Liver (tissue), 9 donors: ENCODE results near the gene NTPCR. TPM values are rescaled to one million over a fixed set of nuclear protein-coding genes. Genes with fewer than 3 reads are reported as not detected.

Experiments used
- DNase-seq: peaks from one replicate; pipeline ENCODE4 v3.0.0-alpha.2; 2017; ENCODE audit warnings: low spot score
- H3K27ac ChIP-seq, 2 donors: one replicate each; pipeline ENCODE4 v1.7.0; 2013; ENCODE audit warnings: inconsistent platforms in 2 of 2, low read length in 2 of 2, control low read depth in 1 of 2, low read depth in 1 of 2, mild to moderate bottlenecking in 1 of 2
- H3K27me3 ChIP-seq, 4 donors: one replicate each; pipeline versions ENCODE4 v1.6.1 to v1.7.0; 2013; ENCODE audit warnings: low read length in 3 of 4, inconsistent platforms in 1 of 4, mild to moderate bottlenecking in 1 of 4, moderate library complexity in 1 of 4; ENCODE audit not compliant: control insufficient read depth in 4 of 4, insufficient read depth in 4 of 4
- H3K36me3 ChIP-seq, 4 donors: one replicate each; pipeline versions ENCODE4 v1.6.1 to v1.7.0; 2013; ENCODE audit warnings: low read length in 3 of 4, mild to moderate bottlenecking in 3 of 4, low read depth in 1 of 4, moderate library complexity in 1 of 4; ENCODE audit not compliant: control insufficient read depth in 4 of 4, insufficient read depth in 3 of 4
- H3K4me1 ChIP-seq, 4 donors: one replicate each; pipeline versions ENCODE4 v1.6.1 to v1.7.0; 2013; ENCODE audit warnings: low read length in 3 of 4, mild to moderate bottlenecking in 3 of 4, moderate library complexity in 1 of 4; ENCODE audit not compliant: control insufficient read depth in 4 of 4, insufficient read depth in 4 of 4
- H3K4me3 ChIP-seq, 3 donors: one replicate each; pipeline versions ENCODE4 v1.6.1 to v1.7.0; 2013; ENCODE audit warnings: low read length in 3 of 3, control low read depth in 1 of 3, low read depth in 1 of 3, mild to moderate bottlenecking in 1 of 3
- H3K9ac ChIP-seq, 2 donors: one replicate each; pipeline ENCODE4 v1.7.0; 2013; ENCODE audit warnings: low read length in 2 of 2, mild to moderate bottlenecking in 2 of 2, moderate library complexity in 2 of 2, control low read depth in 1 of 2, low read depth in 1 of 2
- H3K9me3 ChIP-seq, 4 donors: one replicate each; pipeline versions ENCODE4 v1.6.1 to v1.7.0; 2013; ENCODE audit warnings: low read length in 3 of 4; ENCODE audit not compliant: control insufficient read depth in 4 of 4
- EGR1 ChIP-seq, 2 donors: IDR thresholded peaks; 2 replicates each; pipeline ENCODE4 v1.6.1; 2016 to 2018; ENCODE audit warnings: antibody characterized with exemption in 2 of 2, low read depth in 2 of 2
- FOXA1 ChIP-seq: IDR thresholded peaks from 2 replicates; pipeline ENCODE4 v1.6.1; 2016; ENCODE audit warnings: antibody characterized with exemption
- FOXA2 ChIP-seq: IDR thresholded peaks from 2 replicates; pipeline ENCODE4 v1.6.1; 2016; ENCODE audit warnings: antibody characterized with exemption
- GABPA ChIP-seq, 2 donors: IDR thresholded peaks in 1 of 2; conservative IDR thresholded peaks in 1 of 2; 2 replicates each; pipeline ENCODE4 v1.6.1; 2016; ENCODE audit warnings: antibody characterized with exemption in 2 of 2, mild to moderate bottlenecking in 1 of 2, moderate library complexity in 1 of 2
- HNF4A ChIP-seq, 2 donors: conservative IDR thresholded peaks; 2 replicates each; pipeline ENCODE4 v1.6.1; 2016; ENCODE audit warnings: antibody characterized with exemption in 2 of 2, mild to moderate bottlenecking in 2 of 2
- HNF4G ChIP-seq: IDR thresholded peaks from 2 replicates; pipeline ENCODE4 v1.6.1; 2016; ENCODE audit warnings: antibody characterized with exemption
- JUND ChIP-seq, 2 donors: IDR thresholded peaks; 2 replicates each; pipeline ENCODE4 v1.6.1; 2016; ENCODE audit warnings: antibody characterized with exemption in 2 of 2
- NR2F2 ChIP-seq: IDR thresholded peaks from 2 replicates; pipeline ENCODE4 v1.6.1; 2016; ENCODE audit warnings: antibody characterized with exemption
- RAD21 ChIP-seq, 2 donors: IDR thresholded peaks; 2 replicates each; pipeline ENCODE4 v1.6.1; 2016; ENCODE audit warnings: antibody characterized with exemption in 2 of 2, mild to moderate bottlenecking in 2 of 2
- RXRA ChIP-seq, 2 donors: IDR thresholded peaks; 2 replicates each; pipeline ENCODE4 v1.6.1; 2017 to 2018; ENCODE audit warnings: antibody characterized with exemption in 2 of 2, mild to moderate bottlenecking in 1 of 2
- SP1 ChIP-seq: IDR thresholded peaks from 2 replicates; pipeline ENCODE4 v1.6.1; 2018; ENCODE audit warnings: antibody characterized with exemption, mild to moderate bottlenecking
- TAF1 ChIP-seq: conservative IDR thresholded peaks from 2 replicates; pipeline ENCODE4 v1.6.1; 2016; ENCODE audit warnings: antibody characterized with exemption, mild to moderate bottlenecking
- YY1 ChIP-seq: IDR thresholded peaks from 2 replicates; pipeline ENCODE4 v1.6.1; 2016; ENCODE audit warnings: antibody characterized with exemption, mild to moderate bottlenecking
- WGBS: extraction: QIAGEN DNeasy Blood & Tissue Kit; methylation state at CpG from one replicate; pipeline ENCODE4 v1.1.7; 2013; 5-methylcytosine and 5-hydroxymethylcytosine counted together
- polyA plus RNA-seq, 2 donors: library from polyadenylated mRNA; stranded (reverse) in 1 of 2; unstranded in 1 of 2; fragments of 200-250 nt in 1 of 2; fragments of >200 nt in 1 of 2; fragmentation: Nextera tagmentation in 1 of 2; extraction: Ambion mirVana in 1 of 2; gene quantifications; one replicate each; pipeline versions ENCODE4 v1.2.1 to v1.2.3, GENCODE V29; 2013 to 2015
- total RNA-seq, 2 donors: library from RNA; depleted of rRNA; stranded (reverse); fragments of >200 nt; gene quantifications; one replicate each; pipeline ENCODE4 v1.2.3, GENCODE V29; 2014
- TF ChIP-seq, protein P1 (sequence below): IDR thresholded peaks from 2 replicates; pipeline ENCODE4 v1.6.1; 2016; ENCODE audit warnings: antibody characterized with exemption, mild to moderate bottlenecking
- TF ChIP-seq, protein P2 (sequence below): IDR thresholded peaks from 2 replicates; pipeline ENCODE4 v1.6.1; 2016; ENCODE audit warnings: antibody characterized with exemption
- TF ChIP-seq, protein P3 (sequence below): IDR thresholded peaks from 2 replicates; pipeline ENCODE4 v1.6.1; 2016; ENCODE audit warnings: antibody characterized with exemption
- TF ChIP-seq, protein P4 (sequence below): IDR thresholded peaks from 2 replicates; pipeline ENCODE4 v1.6.1; 2016; ENCODE audit warnings: antibody characterized with exemption
- TF ChIP-seq, protein P5 (sequence below): fragments of 150-350 bp; IDR thresholded peaks from 2 replicates; pipeline ENCODE4 v1.5.1; 2017; ENCODE audit warnings: improper control_type of control experiment, low read depth, low read length; ENCODE audit not compliant: missing input control
- donor health status: healthy.
- donor health status: healthy.
- donor health status: healthy.
- donor health status: healthy.
- donor health status: healthy.

The NTPCR gene
- total and polyA plus RNA-seq, 4 donors: 7.2 to 37.2 (median 19.2) TPM

DNA sequence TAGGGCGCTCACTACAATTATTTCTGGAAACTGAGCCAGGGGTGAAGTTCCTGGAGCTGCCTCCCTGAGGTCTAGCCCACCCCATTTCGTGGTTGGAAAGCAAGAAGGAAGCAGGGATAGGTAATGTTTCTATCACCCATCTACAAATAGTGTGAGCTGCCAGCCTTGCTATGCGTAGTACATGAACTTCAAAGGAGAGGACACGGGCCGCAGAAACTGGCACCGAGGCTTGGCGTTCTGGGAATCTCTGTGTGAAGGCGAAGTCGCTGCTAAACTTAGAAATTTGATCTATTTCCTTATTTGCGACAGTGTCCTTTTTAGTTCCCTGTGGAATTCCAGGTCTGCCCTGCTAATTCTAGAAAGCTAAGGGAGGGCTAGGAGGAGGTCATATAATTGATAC is 49.6 kb upstream of the NTPCR start:
- Histone ChIP-seq H3K27ac (no peak overlapping the region), H3K4me1 (no peaks in the 10 kb centered on the region), H3K27me3 (no peaks in the 10 kb centered on the region), H3K9ac (no peak overlapping the region), H3K36me3 (no peaks in the 10 kb centered on the region), H3K9me3 (no peaks in the 10 kb centered on the region), H3K4me3 (no peak overlapping the region)
- no peak for DNase-seq
- WGBS: 75% methylated on average over 10 of the region's 10 CpGs
- TF ChIP-seq NR2F2 (no peak), GABPA (IDR thresholded peaks at IDR 0.05 in 1 of 2, conservative IDR thresholded peaks at IDR 0.05 in 1 of 2) (no peak), EGR1 (IDR thresholded peaks at IDR 0.05; ENCODE audit: low read depth in 2 of 2) (no peak), RAD21 (IDR thresholded peaks at IDR 0.05) (no peak), YY1 (no peak), HNF4G (no peak), RXRA (IDR thresholded peaks at IDR 0.05) (no peak), HNF4A (conservative IDR thresholded peaks at IDR 0.05) (no peak), SP1 (no peak), FOXA1 (no peak), JUND (IDR thresholded peaks at IDR 0.05) (no peak), FOXA2 (no peak), TAF1 (no peak)
- TF ChIP-seq, protein P1, sequence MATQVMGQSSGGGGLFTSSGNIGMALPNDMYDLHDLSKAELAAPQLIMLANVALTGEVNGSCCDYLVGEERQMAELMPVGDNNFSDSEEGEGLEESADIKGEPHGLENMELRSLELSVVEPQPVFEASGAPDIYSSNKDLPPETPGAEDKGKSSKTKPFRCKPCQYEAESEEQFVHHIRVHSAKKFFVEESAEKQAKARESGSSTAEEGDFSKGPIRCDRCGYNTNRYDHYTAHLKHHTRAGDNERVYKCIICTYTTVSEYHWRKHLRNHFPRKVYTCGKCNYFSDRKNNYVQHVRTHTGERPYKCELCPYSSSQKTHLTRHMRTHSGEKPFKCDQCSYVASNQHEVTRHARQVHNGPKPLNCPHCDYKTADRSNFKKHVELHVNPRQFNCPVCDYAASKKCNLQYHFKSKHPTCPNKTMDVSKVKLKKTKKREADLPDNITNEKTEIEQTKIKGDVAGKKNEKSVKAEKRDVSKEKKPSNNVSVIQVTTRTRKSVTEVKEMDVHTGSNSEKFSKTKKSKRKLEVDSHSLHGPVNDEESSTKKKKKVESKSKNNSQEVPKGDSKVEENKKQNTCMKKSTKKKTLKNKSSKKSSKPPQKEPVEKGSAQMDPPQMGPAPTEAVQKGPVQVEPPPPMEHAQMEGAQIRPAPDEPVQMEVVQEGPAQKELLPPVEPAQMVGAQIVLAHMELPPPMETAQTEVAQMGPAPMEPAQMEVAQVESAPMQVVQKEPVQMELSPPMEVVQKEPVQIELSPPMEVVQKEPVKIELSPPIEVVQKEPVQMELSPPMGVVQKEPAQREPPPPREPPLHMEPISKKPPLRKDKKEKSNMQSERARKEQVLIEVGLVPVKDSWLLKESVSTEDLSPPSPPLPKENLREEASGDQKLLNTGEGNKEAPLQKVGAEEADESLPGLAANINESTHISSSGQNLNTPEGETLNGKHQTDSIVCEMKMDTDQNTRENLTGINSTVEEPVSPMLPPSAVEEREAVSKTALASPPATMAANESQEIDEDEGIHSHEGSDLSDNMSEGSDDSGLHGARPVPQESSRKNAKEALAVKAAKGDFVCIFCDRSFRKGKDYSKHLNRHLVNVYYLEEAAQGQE: no peak
- TF ChIP-seq, protein P2, sequence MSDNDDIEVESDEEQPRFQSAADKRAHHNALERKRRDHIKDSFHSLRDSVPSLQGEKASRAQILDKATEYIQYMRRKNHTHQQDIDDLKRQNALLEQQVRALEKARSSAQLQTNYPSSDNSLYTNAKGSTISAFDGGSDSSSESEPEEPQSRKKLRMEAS: no peak
- TF ChIP-seq, protein P3, sequence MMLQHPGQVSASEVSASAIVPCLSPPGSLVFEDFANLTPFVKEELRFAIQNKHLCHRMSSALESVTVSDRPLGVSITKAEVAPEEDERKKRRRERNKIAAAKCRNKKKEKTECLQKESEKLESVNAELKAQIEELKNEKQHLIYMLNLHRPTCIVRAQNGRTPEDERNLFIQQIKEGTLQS: no peak
- TF ChIP-seq, protein P4, sequence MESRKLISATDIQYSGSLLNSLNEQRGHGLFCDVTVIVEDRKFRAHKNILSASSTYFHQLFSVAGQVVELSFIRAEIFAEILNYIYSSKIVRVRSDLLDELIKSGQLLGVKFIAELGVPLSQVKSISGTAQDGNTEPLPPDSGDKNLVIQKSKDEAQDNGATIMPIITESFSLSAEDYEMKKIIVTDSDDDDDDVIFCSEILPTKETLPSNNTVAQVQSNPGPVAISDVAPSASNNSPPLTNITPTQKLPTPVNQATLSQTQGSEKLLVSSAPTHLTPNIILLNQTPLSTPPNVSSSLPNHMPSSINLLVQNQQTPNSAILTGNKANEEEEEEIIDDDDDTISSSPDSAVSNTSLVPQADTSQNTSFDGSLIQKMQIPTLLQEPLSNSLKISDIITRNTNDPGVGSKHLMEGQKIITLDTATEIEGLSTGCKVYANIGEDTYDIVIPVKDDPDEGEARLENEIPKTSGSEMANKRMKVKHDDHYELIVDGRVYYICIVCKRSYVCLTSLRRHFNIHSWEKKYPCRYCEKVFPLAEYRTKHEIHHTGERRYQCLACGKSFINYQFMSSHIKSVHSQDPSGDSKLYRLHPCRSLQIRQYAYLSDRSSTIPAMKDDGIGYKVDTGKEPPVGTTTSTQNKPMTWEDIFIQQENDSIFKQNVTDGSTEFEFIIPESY: no peak
- TF ChIP-seq, protein P5, sequence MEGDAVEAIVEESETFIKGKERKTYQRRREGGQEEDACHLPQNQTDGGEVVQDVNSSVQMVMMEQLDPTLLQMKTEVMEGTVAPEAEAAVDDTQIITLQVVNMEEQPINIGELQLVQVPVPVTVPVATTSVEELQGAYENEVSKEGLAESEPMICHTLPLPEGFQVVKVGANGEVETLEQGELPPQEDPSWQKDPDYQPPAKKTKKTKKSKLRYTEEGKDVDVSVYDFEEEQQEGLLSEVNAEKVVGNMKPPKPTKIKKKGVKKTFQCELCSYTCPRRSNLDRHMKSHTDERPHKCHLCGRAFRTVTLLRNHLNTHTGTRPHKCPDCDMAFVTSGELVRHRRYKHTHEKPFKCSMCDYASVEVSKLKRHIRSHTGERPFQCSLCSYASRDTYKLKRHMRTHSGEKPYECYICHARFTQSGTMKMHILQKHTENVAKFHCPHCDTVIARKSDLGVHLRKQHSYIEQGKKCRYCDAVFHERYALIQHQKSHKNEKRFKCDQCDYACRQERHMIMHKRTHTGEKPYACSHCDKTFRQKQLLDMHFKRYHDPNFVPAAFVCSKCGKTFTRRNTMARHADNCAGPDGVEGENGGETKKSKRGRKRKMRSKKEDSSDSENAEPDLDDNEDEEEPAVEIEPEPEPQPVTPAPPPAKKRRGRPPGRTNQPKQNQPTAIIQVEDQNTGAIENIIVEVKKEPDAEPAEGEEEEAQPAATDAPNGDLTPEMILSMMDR: no peak
